BE2C (cell line): Measurements from ENCODE around the gene STX18.

Experiments used
- DNase-seq: peaks from one replicate; pipeline ENCODE4 v3.0.0-alpha.2; 2020
- H3K27me3 ChIP-seq: fragments of 250-450 bp; sonication (Bioruptor Pico); 2 replicates; pipeline ENCODE4 v1.5.1; 2020; ENCODE audit warnings: mild to moderate bottlenecking
- H3K36me3 ChIP-seq: fragments of 250-450 bp; sonication (Bioruptor Pico); 2 replicates; pipeline ENCODE4 v1.5.1; 2020; ENCODE audit warnings: mild to moderate bottlenecking
- H3K4me1 ChIP-seq: fragments of 250-450 bp; sonication (Bioruptor Pico); 2 replicates; pipeline ENCODE4 v1.5.1; 2020
- H3K4me3 ChIP-seq: 2 replicates; pipeline ENCODE4 v1.5.1; 2011; ENCODE audit warnings: low read depth, low read length
- H3K9me3 ChIP-seq: fragments of 250-450 bp; sonication (Bioruptor Pico); 2 replicates; pipeline ENCODE4 v1.5.1; 2020
- CTCF ChIP-seq: IDR thresholded peaks from 2 replicates; pipeline ENCODE4 v1.5.1; 2012; ENCODE audit warnings: mild to moderate bottlenecking, low read depth, low read length

The STX18 gene

GRCh38 chr4:4377732-4378460 lies 164.0 kb downstream of the STX18 start:
- Histone ChIP-seq H3K4me3 (no peak overlapping the region), H3K4me1 (no peaks in the 10 kb centered on the region), H3K36me3 (no peaks in the 10 kb centered on the region), H3K27me3 (no peaks in the 10 kb centered on the region), H3K9me3 (no peaks in the 10 kb centered on the region)
- no peak for TF ChIP-seq CTCF
- peak; percentile 46 for DNase-seq

- H3K4me1 ChIP-seq: no peaks in the 10 kb centered on the region
- TF ChIP-seq CTCF: no peak
- H3K9me3 ChIP-seq: no peaks in the 10 kb centered on the region
- H3K36me3 ChIP-seq: no peaks in the 10 kb centered on the region
- no peaks in the 10 kb centered on the region for H3K27me3 ChIP-seq
- H3K4me3 ChIP-seq: no peak overlapping the region
- no peak for DNase-seq
Observed at GRCh38 chr4:4377191-4377590, 164.7 kb downstream of the STX18 start.

GRCh38 chr4:4376074-4376473 lies 165.8 kb downstream of the STX18 start:
- TF ChIP-seq CTCF: no peak
- H3K4me1 ChIP-seq: no peaks in the 10 kb centered on the region
- DNase-seq: no peak
- no peaks in the 10 kb centered on the region for H3K27me3 ChIP-seq
- no peaks in the 10 kb centered on the region for H3K9me3 ChIP-seq
- H3K36me3 ChIP-seq: no peaks in the 10 kb centered on the region
- no peak overlapping the region for H3K4me3 ChIP-seq

- Histone ChIP-seq H3K4me1 (no peaks in the 10 kb centered on the region), H3K27me3 (no peaks in the 10 kb centered on the region), H3K9me3 (no peaks in the 10 kb centered on the region), H3K4me3 (no peak overlapping the region), H3K36me3 (no peaks in the 10 kb centered on the region)
- DNase-seq: no peak
- TF ChIP-seq CTCF: no peak
Observed at GRCh38 chr4:4374388-4375098, 167.3 kb downstream of the STX18 start.
